Ectodermal cell (in vitro differentiated cells): ENCODE results near the gene INTS11.

Source experiments
- H3K27ac ChIP-seq: 2 replicates; pipeline ENCODE4 v1.7.0; 2013; ENCODE audit warnings: mild to moderate bottlenecking, low read depth, low read length; ENCODE audit not compliant: insufficient read depth, poor library complexity, severe bottlenecking
- H3K27me3 ChIP-seq: 2 replicates; pipeline ENCODE4 v1.7.0; 2013; ENCODE audit warnings: mild to moderate bottlenecking, low read length; ENCODE audit not compliant: insufficient read depth, control insufficient read depth, poor library complexity, severe bottlenecking
- H3K36me3 ChIP-seq: one replicate; pipeline ENCODE4 v1.7.0; 2013; ENCODE audit warnings: low read length; ENCODE audit not compliant: control insufficient read depth, insufficient read depth
- H3K4me1 ChIP-seq: one replicate; pipeline ENCODE4 v1.7.0; 2013; ENCODE audit warnings: low read length; ENCODE audit not compliant: control insufficient read depth, insufficient read depth
- H3K4me3 ChIP-seq: 2 replicates; pipeline ENCODE4 v1.7.0; 2013; ENCODE audit warnings: low read depth, low read length, control low read depth; ENCODE audit not compliant: insufficient read depth
- H3K9me3 ChIP-seq: 2 replicates; pipeline ENCODE4 v1.7.0; 2013; ENCODE audit warnings: mild to moderate bottlenecking, low read length, moderate library complexity; ENCODE audit not compliant: control insufficient read depth
- WGBS, 2 experiments: methylation state at CpG; one replicate each; pipeline ENCODE4 v1.1.7; 2013; ENCODE audit warnings: missing lambda C conversion rate in 2 of 2; 5-methylcytosine and 5-hydroxymethylcytosine counted together

The INTS11 gene

GRCh38 chr1:1365875-1366698, 41.6 kb upstream of the INTS11 start:
- Histone ChIP-seq H3K4me3 (no peak overlapping the region), H3K4me1 (peaks cover 12% of the 10 kb centered on the region), H3K36me3 (no peaks in the 10 kb centered on the region), H3K9me3 (peaks cover 6% of the 10 kb centered on the region), H3K27ac (no peak overlapping the region), H3K27me3 (no peaks in the 10 kb centered on the region)
- WGBS, 2 experiments = 81 to 82% methylated on average over 10 of the region's 10 CpGs

- H3K4me3 ChIP-seq = no peak overlapping the region
- H3K27me3 ChIP-seq = no peaks in the 10 kb centered on the region
- 83 to 86% methylated on average over 14 of the region's 14 CpGs for WGBS, 2 experiments
- H3K4me1 ChIP-seq = peaks cover 29% of the 10 kb centered on the region
- H3K36me3 ChIP-seq = no peaks in the 10 kb centered on the region
- no peak overlapping the region for H3K27ac ChIP-seq
- peaks cover 6% of the 10 kb centered on the region for H3K9me3 ChIP-seq
These were observed 39.8 kb upstream of the INTS11 start for GRCh38 chr1:1364266-1364665.

GRCh38 chr1:1361982-1362423, 37.5 kb upstream of the INTS11 start:
- Histone ChIP-seq H3K4me1 (peaks cover 43% of the 10 kb centered on the region), H3K27me3 (no peaks in the 10 kb centered on the region), H3K4me3 (no peak overlapping the region), H3K27ac (no peak overlapping the region), H3K9me3 (peaks cover 6% of the 10 kb centered on the region), H3K36me3 (no peaks in the 10 kb centered on the region)
- 42 to 45% methylated on average over 13 of the region's 13 CpGs for WGBS, 2 experiments

- Histone ChIP-seq H3K4me1 (peaks cover 48% of the 10 kb centered on the region), H3K36me3 (no peaks in the 10 kb centered on the region), H3K27ac (no peak overlapping the region), H3K9me3 (peaks cover 5% of the 10 kb centered on the region), H3K27me3 (no peaks in the 10 kb centered on the region), H3K4me3 (no peak overlapping the region)
- WGBS, 2 experiments = 77 to 80% methylated on average over 34 to 35 of the region's 35 CpGs
These were observed 36.9 kb upstream of the INTS11 start for GRCh38 chr1:1361233-1361981.

- H3K27me3 ChIP-seq = no peaks in the 10 kb centered on the region
- no peaks in the 10 kb centered on the region for H3K9me3 ChIP-seq
- peaks cover 48% of the 10 kb centered on the region for H3K4me1 ChIP-seq
- peak overlapping the region; percentile 88 for H3K27ac ChIP-seq
- no peaks in the 10 kb centered on the region for H3K36me3 ChIP-seq
- WGBS, 2 experiments = 78 to 82% methylated on average over 20 of the region's 20 CpGs
- no peak overlapping the region for H3K4me3 ChIP-seq
These were observed 36.2 kb upstream of the INTS11 start for GRCh38 chr1:1360506-1361169.

GRCh38 chr1:1359664-1360468, 35.4 kb upstream of the INTS11 start:
- Histone ChIP-seq H3K4me1 (peaks cover 48% of the 10 kb centered on the region), H3K9me3 (no peaks in the 10 kb centered on the region), H3K36me3 (no peaks in the 10 kb centered on the region), H3K4me3 (no peak overlapping the region), H3K27ac (peak overlapping the region; percentile 88), H3K27me3 (no peaks in the 10 kb centered on the region)
- WGBS, 2 experiments = 67 to 70% methylated on average over 28 of the region's 28 CpGs

- H3K4me1 ChIP-seq = peaks cover 48% of the 10 kb centered on the region
- H3K9me3 ChIP-seq = no peaks in the 10 kb centered on the region
- peak overlapping the region; percentile 88 for H3K27ac ChIP-seq
- no peaks in the 10 kb centered on the region for H3K27me3 ChIP-seq
- WGBS, 2 experiments = 88 to 93% methylated on average over 6 of the region's 6 CpGs
- H3K36me3 ChIP-seq = no peaks in the 10 kb centered on the region
- H3K4me3 ChIP-seq = no peak overlapping the region
These were observed 34.8 kb upstream of the INTS11 start for GRCh38 chr1:1359308-1359663.

GRCh38 chr1:1358433-1359271, 34.2 kb upstream of the INTS11 start, which contains the start of gene MXRA8:
TSS of gene MXRA8 (minus strand) at chr1:1358555. CDS start at chr1:1358504, 51 bp downstream.
- Histone ChIP-seq H3K4me3 (peak within 1 kb of the TSS; percentile 45), H3K27me3 (no peaks in the 10 kb centered on the region), H3K4me1 (peaks cover 54% of the 10 kb centered on the region), H3K9me3 (no peaks in the 10 kb centered on the region), H3K27ac (peak within 1 kb of the TSS; percentile 88), H3K36me3 (no peaks in the 10 kb centered on the region)
- 41% methylated on average over 29 of the region's 29 CpGs for WGBS, 2 experiments

GRCh38 chr1:1357871-1358432, 33.5 kb upstream of the INTS11 start:
- Histone ChIP-seq H3K4me3 (peak overlapping the region; percentile 45), H3K9me3 (no peaks in the 10 kb centered on the region), H3K36me3 (no peaks in the 10 kb centered on the region), H3K4me1 (peaks cover 59% of the 10 kb centered on the region), H3K27me3 (no peaks in the 10 kb centered on the region), H3K27ac (peak overlapping the region; percentile 76)
- WGBS, 2 experiments = 25% methylated on average over 17 of the region's 18 CpGs
